Measurements from ENCODE around the gene PREX1. TPM values are rescaled to one million over a fixed set of nuclear protein-coding genes. Genes with fewer than 3 reads are reported as not detected.

Gene PREX1
- total RNA-seq, 1 experiment from 2014 or later = 20.0 TPM

- POLR2A ChIA-PET = no interaction called here
Measured at GRCh38 chr20:48808382-48809034, 19.3 kb downstream of the PREX1 start.

GRCh38 chr20:48807586-48808381 is 20.0 kb downstream of the PREX1 start:
- intact Hi-C loops (cut with micrococcal nuclease; ENCODE audit: unreplicated experiment) = no loop called here
- CTCF ChIA-PET = no interaction called here
- in situ Hi-C loops (cut with HindIII; ENCODE audit: low pct_unique_long_range_greater_than_20kb, low sequenced_read_pairs) = no loop called here
- Histone ChIP-seq H3K4me1 (ENCODE audit: control insufficient read depth, insufficient read depth, low read length) (no peaks in the 10 kb centered on the region), H3K36me3 (ENCODE audit: control insufficient read depth, insufficient read depth, low read length) (no peaks in the 10 kb centered on the region), H3K4me3 (ENCODE audit: low read depth in 2 of 2, low read length in 2 of 2) (no peak overlapping the region), H3K27me3 (ENCODE audit: control insufficient read depth, insufficient read depth, low read length) (no peaks in the 10 kb centered on the region), H3K27ac (ENCODE audit: low read length) (no peak overlapping the region), H3K9me3 (ENCODE audit: control insufficient read depth, insufficient read depth, low read depth, low read length) (peaks cover 9% of the 10 kb centered on the region; the same call in 1 of the 2 replicates)
- DNase-seq (ENCODE audit: low read depth, low spot score) (no peak), ATAC-seq (no peak)
- no peak for TF ChIP-seq POLR2AphosphoS5 (IDR thresholded peaks at IDR 0.05; ENCODE audit: low read depth, low read length)
- no peak for TF ChIP-seq TCF7L2 (IDR thresholded peaks at IDR 0.05; ENCODE audit: low read depth, low read length)
- TF ChIP-seq, protein P1, sequence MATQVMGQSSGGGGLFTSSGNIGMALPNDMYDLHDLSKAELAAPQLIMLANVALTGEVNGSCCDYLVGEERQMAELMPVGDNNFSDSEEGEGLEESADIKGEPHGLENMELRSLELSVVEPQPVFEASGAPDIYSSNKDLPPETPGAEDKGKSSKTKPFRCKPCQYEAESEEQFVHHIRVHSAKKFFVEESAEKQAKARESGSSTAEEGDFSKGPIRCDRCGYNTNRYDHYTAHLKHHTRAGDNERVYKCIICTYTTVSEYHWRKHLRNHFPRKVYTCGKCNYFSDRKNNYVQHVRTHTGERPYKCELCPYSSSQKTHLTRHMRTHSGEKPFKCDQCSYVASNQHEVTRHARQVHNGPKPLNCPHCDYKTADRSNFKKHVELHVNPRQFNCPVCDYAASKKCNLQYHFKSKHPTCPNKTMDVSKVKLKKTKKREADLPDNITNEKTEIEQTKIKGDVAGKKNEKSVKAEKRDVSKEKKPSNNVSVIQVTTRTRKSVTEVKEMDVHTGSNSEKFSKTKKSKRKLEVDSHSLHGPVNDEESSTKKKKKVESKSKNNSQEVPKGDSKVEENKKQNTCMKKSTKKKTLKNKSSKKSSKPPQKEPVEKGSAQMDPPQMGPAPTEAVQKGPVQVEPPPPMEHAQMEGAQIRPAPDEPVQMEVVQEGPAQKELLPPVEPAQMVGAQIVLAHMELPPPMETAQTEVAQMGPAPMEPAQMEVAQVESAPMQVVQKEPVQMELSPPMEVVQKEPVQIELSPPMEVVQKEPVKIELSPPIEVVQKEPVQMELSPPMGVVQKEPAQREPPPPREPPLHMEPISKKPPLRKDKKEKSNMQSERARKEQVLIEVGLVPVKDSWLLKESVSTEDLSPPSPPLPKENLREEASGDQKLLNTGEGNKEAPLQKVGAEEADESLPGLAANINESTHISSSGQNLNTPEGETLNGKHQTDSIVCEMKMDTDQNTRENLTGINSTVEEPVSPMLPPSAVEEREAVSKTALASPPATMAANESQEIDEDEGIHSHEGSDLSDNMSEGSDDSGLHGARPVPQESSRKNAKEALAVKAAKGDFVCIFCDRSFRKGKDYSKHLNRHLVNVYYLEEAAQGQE (IDR thresholded peaks at IDR 0.05; ENCODE audit: insufficient read depth in 1 of 2, low read depth in 2 of 2, low read length in 1 of 2) = no peak
- TF ChIP-seq, protein P2, sequence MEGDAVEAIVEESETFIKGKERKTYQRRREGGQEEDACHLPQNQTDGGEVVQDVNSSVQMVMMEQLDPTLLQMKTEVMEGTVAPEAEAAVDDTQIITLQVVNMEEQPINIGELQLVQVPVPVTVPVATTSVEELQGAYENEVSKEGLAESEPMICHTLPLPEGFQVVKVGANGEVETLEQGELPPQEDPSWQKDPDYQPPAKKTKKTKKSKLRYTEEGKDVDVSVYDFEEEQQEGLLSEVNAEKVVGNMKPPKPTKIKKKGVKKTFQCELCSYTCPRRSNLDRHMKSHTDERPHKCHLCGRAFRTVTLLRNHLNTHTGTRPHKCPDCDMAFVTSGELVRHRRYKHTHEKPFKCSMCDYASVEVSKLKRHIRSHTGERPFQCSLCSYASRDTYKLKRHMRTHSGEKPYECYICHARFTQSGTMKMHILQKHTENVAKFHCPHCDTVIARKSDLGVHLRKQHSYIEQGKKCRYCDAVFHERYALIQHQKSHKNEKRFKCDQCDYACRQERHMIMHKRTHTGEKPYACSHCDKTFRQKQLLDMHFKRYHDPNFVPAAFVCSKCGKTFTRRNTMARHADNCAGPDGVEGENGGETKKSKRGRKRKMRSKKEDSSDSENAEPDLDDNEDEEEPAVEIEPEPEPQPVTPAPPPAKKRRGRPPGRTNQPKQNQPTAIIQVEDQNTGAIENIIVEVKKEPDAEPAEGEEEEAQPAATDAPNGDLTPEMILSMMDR (IDR thresholded peaks at IDR 0.05) = no peak
- TF ChIP-seq SIN3A (IDR thresholded peaks at IDR 0.05; ENCODE audit: borderline replicate concordance, insufficient read depth, low read depth, low read length) = no peak
- BruUV-seq (replicated peaks) = no TSS peak
- POLR2A ChIA-PET = no interaction called here

More at GRCh38 chr20:48808382-48809034, 19.3 kb downstream of the PREX1 start:
- no peak overlapping the region for H3K27ac ChIP-seq (ENCODE audit: low read length)
- in situ Hi-C loops (cut with HindIII; ENCODE audit: low pct_unique_long_range_greater_than_20kb, low sequenced_read_pairs) = no loop called here
- no peak for TF ChIP-seq TCF7L2 (IDR thresholded peaks at IDR 0.05; ENCODE audit: low read depth, low read length)
- TF ChIP-seq, protein P2 (IDR thresholded peaks at IDR 0.05) = no peak
- TF ChIP-seq POLR2AphosphoS5 (IDR thresholded peaks at IDR 0.05; ENCODE audit: low read depth, low read length) = no peak
- intact Hi-C loops (cut with micrococcal nuclease; ENCODE audit: unreplicated experiment) = no loop called here
- H3K36me3 ChIP-seq (ENCODE audit: control insufficient read depth, insufficient read depth, low read length) = no peaks in the 10 kb centered on the region
- H3K9me3 ChIP-seq (ENCODE audit: control insufficient read depth, insufficient read depth, low read depth, low read length) = peaks cover 9% of the 10 kb centered on the region; the same call in 1 of the 2 replicates
- no peak for DNase-seq (ENCODE audit: low read depth, low spot score)
- no TSS peak for BruUV-seq (replicated peaks)
- H3K4me1 ChIP-seq (ENCODE audit: control insufficient read depth, insufficient read depth, low read length) = no peaks in the 10 kb centered on the region
- H3K27me3 ChIP-seq (ENCODE audit: control insufficient read depth, insufficient read depth, low read length) = no peaks in the 10 kb centered on the region
- CTCF ChIA-PET = interaction anchor here (0.5 kb wide), 1 partner anchor 37 kb away, joined by 5 read pairs; no protein-coding TSS in a partner anchor
- H3K4me3 ChIP-seq (ENCODE audit: low read depth in 2 of 2, low read length in 2 of 2) = no peak overlapping the region
- no peak for ATAC-seq

Measured in Panc1 (cell line).